Neural cell (in vitro differentiated cells): ENCODE results near the gene TRIM29.

ENCODE experiments used
- CTCF ChIP-seq: fragments of 450-650 bp; IDR thresholded peaks from 2 replicates; pipeline ENCODE4 v1.5.1; 2014; ENCODE audit warnings: antibody characterized with exemption, mild to moderate bottlenecking, moderate library complexity; ENCODE audit not compliant: poor library complexity, severe bottlenecking
- EP300 ChIP-seq: fragments of 450-650 bp; conservative IDR thresholded peaks from 2 replicates; pipeline ENCODE4 v1.6.1; 2014; ENCODE audit warnings: antibody characterized with exemption, mild to moderate bottlenecking, moderate library complexity; ENCODE audit not compliant: poor library complexity, severe bottlenecking
- EZH2 ChIP-seq: fragments of 200-600, 300-800 bp; shearing (Covaris generic), sonication (generic); IDR thresholded peaks from 2 replicates; pipeline ENCODE4 v1.6.1; 2014; ENCODE audit warnings: antibody characterized with exemption, low read length, borderline replicate concordance, mild to moderate bottlenecking; ENCODE audit not compliant: insufficient read depth, poor library complexity, severe bottlenecking
- POLR2AphosphoS5 ChIP-seq: IDR thresholded peaks from 2 replicates; pipeline ENCODE4 v1.6.1; 2012
- RAD21 ChIP-seq: fragments of 450-650 bp; conservative IDR thresholded peaks from 2 replicates; pipeline ENCODE4 v1.6.1; 2014; ENCODE audit warnings: antibody characterized with exemption, mild to moderate bottlenecking, moderate library complexity

- TF ChIP-seq CTCF: peak; percentile 40
- TF ChIP-seq EP300: no peak
- TF ChIP-seq POLR2AphosphoS5: no peak
- no peak for TF ChIP-seq EZH2
- TF ChIP-seq RAD21: no peak
Observed at GRCh38 chr11:120182790-120183491, 45.0 kb upstream of the TRIM29 start.
